ENCODE data around the gene CNTLN.

GRCh38 chr9:17491780-17492179, 356.9 kb downstream of the CNTLN start:
- no peak for TF ChIP-seq REST (IDR thresholded peaks at IDR 0.05; ENCODE audit: low read depth)
- no peak for TF ChIP-seq EGR1 (IDR thresholded peaks at IDR 0.05; ENCODE audit: low read depth)
- no peak for TF ChIP-seq CTCF (IDR thresholded peaks at IDR 0.05 in 2 of 3, conservative IDR thresholded peaks at IDR 0.05 in 1 of 3; ENCODE audit: borderline replicate concordance in 1 of 3, insufficient read depth in 1 of 3, low read depth in 2 of 3, low read length in 2 of 3)
- TF ChIP-seq EZH2 (IDR thresholded peaks at IDR 0.05) = no peak
- TF ChIP-seq EZH2phosphoT487 (IDR thresholded peaks at IDR 0.05; ENCODE audit: borderline replicate concordance) = no peak
- no peak for TF ChIP-seq POLR2A (IDR thresholded peaks at IDR 0.05; ENCODE audit: borderline replicate concordance, extremely low read depth, insufficient read depth, insufficient read length)
- TF ChIP-seq SP1 (IDR thresholded peaks at IDR 0.05; ENCODE audit: low read depth) = no peak
- TF ChIP-seq RAD21 (IDR thresholded peaks at IDR 0.05; ENCODE audit: low read depth) = no peak
- no peak for TF ChIP-seq POLR2AphosphoS5 (IDR thresholded peaks at IDR 0.05; ENCODE audit: low read depth, low read length)
- no peak for TF ChIP-seq ZNF274 (IDR thresholded peaks at IDR 0.05; ENCODE audit: low read depth, low read length)
- no peak for TF ChIP-seq YY1 (IDR thresholded peaks at IDR 0.05; ENCODE audit: extremely low read depth, insufficient replicate concordance, low read depth, low read length)
- no peak for TF ChIP-seq ATF3 (IDR thresholded peaks at IDR 0.05)

Data from HCT116 (cell line).